Measurements from ENCODE around the gene PPWD1.

GRCh38 chr5:65611524-65611923 lies 48.4 kb downstream of the PPWD1 start:
- TF ChIP-seq ZNF558 (CRISPR knock-in tag; IDR thresholded peaks at IDR 0.05; ENCODE audit: borderline replicate concordance) (no peak), ASH2L (IDR thresholded peaks at IDR 0.05; ENCODE audit: insufficient read length, low read depth, low read length) (no peak), ZNF121 (CRISPR knock-in tag; IDR thresholded peaks at IDR 0.05) (no peak), YY1 (IDR thresholded peaks at IDR 0.05; ENCODE audit: insufficient read depth, insufficient replicate concordance, low read depth, low read length) (no peak), POLR2AphosphoS5 (IDR thresholded peaks at IDR 0.05; ENCODE audit: low read depth, low read length) (no peak), ZBTB34 (CRISPR knock-in tag; IDR thresholded peaks at IDR 0.05) (no peak), U2AF1 (optimal IDR thresholded peaks at IDR 0.05; ENCODE audit: low read depth, low read length) (no peak), ZNF460 (CRISPR knock-in tag; IDR thresholded peaks at IDR 0.05; ENCODE audit: borderline replicate concordance) (no peak), ZNF138 (CRISPR knock-in tag; IDR thresholded peaks at IDR 0.05; ENCODE audit: low read depth) (no peak), SP1 (IDR thresholded peaks at IDR 0.05) (no peak), SP1 (CRISPR knock-in tag; IDR thresholded peaks at IDR 0.05) (no peak), PRDM15 (CRISPR knock-in tag; IDR thresholded peaks at IDR 0.05) (no peak), UBTF (CRISPR knock-in tag; IDR thresholded peaks at IDR 0.05) (no peak)

Measured in HepG2 (cell line).